Activated gamma-delta T cell (primary cell): Measurements from ENCODE around the gene CDKN2D.
"Not testable (repeated sequence)": the region's sequence is repeated elsewhere in the genome, so short reads cannot be mapped to it uniquely, and the experiment has no call there.

Experiments used
- DNase-seq: peaks from one replicate; lab custom pipeline; 2025; lab: John Stamatoyannopoulos, UW

The CDKN2D gene

DNA sequence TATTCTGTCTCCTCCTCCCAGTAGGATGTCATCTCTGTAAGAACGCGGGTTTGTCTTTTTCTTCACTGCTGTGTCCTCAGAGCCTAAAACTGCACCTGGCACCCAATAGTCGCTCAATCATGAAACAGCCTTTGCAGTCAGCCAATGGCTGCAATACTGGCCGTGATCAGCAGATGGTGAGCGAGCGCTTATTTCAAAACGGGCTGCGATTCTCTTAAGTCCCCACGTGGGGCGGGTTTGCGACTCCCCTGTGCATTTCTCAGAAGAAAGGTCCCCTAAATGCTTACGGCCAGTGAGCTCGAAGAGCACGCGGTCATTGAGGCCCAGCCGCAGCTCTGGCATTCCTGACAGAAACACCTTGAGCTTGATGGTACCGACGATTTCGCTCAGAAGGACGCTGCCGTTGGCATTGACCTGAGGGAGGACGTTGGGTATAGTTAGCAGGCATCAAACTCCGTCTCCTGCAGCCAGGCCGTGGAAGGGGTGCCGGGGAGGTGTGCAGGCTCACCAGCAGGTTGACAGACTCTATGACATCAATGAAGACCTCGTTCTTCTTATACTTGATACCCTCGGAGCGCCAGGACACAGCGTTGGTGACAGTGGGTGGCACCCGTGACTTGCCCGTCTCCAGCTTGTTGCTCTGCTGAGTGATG lies 12.3 kb upstream of the CDKN2D start:
- DNase-seq: no peak

GRCh38 chr19:10577951-10578350 lies 9.2 kb upstream of the CDKN2D start:
- no peak for DNase-seq

GRCh38 chr19:10575011-10575716 lies 6.4 kb upstream of the CDKN2D start:
- no peak for DNase-seq

GRCh38 chr19:10574462-10574861 lies 5.7 kb upstream of the CDKN2D start:
- DNase-seq: no peak

GRCh38 chr19:10573793-10574192 lies 5.0 kb upstream of the CDKN2D start:
- not testable (repeated sequence) for DNase-seq

GRCh38 chr19:10568062-10568825 lies 535 bp downstream of the CDKN2D start:
- DNase-seq: peak; percentile 62

DNA sequence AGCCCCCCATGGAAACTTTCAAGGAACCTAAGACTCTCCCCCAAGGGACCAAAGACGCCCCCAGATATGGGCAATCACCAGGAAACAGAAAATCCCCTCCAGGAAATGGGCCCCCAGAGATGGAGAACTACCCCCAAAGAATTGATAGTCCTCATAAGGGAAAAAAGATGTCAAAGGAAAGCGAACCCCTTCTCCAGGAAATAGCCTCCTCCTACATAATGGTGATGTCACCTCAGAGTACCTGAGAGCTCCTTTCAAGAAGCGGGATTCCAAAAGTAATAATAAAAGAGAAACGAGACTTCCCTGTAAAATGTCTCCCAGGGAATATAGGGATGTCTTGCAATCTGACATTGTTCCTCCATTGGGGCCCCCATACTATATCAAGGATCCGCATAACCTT lies 1.1 kb downstream of the CDKN2D start:
- DNase-seq: no peak

DNA sequence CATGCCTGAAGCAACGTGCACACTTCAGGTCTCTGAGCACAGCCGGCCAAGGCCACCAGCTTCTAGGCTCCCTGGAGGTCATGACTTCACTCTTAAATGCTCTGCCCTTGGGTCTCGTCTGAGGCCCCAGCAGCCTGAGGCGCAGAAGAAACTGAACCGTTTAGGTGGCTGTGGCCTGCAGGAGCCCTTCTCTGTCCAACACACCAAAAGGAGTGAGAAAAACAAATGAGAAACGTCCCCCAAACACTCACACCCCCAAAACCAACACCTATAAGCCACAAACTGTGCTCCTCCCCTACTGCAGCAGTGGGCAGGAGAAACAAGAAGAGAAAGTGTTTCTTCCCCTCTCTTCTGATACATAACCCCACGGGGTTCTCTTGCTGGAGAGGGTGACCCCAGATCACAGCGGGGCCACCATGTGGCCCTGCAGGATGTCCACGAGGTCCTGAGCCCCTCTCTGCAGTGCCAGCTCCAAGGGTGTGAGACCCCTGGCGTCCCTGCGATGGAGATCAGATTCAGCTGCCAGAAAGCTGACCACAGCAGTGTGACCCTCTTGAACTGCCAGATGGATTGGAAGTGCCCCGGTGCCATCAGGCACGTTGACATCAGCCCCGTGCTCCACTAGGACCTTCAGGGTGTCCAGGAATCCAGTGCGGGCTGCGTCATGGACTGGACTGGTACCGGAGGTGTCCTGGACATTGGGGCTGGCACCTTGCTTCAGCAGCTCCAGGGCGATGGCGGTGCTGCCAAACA lies 1.9 kb downstream of the CDKN2D start:
- no peak for DNase-seq

- DNase-seq: no peak
These were observed 2.4 kb downstream of the CDKN2D start for GRCh38 chr19:10566408-10566657.

- peak; percentile 93 for DNase-seq
These were observed 3.0 kb downstream of the CDKN2D start, which contains the start of gene KRI1 for GRCh38 chr19:10565567-10566407. Gene KRI1, minus strand, starts transcription at chr19:10566010. Its CDS starts 11 bp downstream, at chr19:10565999.

GRCh38 chr19:10565028-10565566 lies 3.7 kb downstream of the CDKN2D start:
- no peak for DNase-seq

DNA sequence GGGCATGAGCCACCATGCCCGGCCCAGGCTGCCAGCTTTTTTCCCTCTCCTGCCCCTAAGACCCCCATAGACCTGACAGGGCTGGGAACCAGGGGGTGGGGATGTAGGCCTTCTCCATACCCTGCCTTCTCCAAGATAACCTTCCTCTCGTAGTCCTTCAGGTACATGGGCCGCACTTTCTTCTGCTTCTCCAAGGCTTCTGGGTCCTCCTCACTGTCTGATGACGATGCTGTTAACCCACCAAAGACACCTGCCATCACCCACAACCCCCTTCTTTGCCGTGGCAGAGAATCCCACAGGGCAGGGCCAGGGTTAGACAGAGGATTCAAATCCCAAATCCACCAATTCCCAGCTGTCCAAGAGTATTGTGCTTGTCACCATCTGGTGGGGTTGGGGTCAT lies 6.2 kb downstream of the CDKN2D start:
- no peak for DNase-seq

GRCh38 chr19:10560154-10560553 lies 8.6 kb downstream of the CDKN2D start:
- DNase-seq: no peak

GRCh38 chr19:10557603-10558197 lies 11.1 kb downstream of the CDKN2D start:
- DNase-seq: no peak

DNA sequence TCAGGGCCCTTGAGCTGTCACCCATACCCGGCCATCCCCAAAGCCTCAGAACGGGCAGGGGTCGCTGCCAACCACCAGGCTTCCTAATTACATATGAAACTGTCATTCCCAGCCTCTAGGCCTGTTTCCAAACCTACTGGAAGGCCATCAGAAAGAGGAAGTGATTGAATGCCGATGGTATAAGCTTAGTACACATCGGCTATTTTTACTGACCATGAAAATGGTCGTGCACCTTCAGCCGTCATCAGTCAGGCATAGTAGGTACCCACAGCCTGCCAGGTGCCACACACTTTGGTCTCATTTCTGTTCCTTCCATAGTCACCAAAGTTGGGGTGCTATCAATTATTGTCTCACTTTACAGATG lies 13.2 kb downstream of the CDKN2D start:
- no peak for DNase-seq

- no peak for DNase-seq
These were observed 13.8 kb downstream of the CDKN2D start for GRCh38 chr19:10554760-10555609.

- peak; percentile 43 for DNase-seq
These were observed 14.8 kb downstream of the CDKN2D start for GRCh38 chr19:10553943-10554381.

DNA sequence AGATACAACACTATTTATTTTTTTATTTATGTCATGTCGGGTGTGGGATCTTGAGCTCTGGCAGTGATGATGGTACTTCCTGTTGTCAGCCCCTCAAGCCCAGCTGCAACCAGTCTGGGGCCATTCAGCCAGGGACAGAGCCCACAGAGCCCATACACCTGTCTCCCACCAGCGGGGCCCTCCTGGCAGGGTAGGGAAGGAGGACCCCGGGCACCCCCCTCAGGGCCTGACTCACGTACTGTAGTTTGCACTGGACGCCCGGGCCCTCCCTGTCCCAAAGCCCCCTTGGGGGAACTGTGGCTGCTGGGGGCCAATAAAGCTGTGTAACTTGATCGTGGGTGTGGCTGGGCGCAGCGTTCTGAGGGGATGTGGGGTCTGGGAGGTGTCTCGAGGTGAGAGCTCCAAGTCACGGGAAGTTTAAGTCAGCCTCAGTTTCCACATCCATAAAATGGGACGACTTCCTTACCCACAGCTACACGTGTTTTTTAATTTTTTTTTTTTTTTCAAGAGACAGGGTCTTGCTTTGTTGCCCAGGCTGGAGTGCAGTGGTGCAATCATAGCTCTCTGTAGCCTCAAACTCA lies 15.6 kb downstream of the CDKN2D start:
- no peak for DNase-seq

DNA sequence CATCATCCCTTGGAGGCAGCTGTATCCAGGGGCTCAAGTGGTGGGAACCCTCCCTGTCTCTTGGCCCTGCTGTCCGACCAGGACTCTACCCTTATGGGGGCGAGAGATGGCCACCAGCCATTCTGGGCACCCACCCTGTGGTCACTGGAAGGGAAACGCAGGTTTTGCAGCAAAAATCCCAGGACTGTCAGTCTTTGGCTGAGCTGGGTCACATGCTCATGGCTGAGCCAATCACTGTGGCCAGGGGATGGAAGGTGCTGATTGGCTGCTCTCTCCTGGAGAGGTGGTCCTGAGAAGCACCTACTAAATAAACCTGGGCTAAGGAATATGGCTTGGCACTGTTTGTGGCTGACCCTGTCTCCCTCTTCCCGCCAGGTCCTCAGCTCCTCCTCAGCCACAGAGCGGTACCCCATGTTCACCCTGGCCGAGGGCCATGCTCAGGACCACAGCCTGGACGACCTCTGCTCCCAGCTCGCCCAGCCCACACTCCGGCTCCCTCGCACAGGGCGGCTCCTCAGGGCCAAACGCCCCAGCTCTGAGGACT lies 16.2 kb downstream of the CDKN2D start:
- no peak for DNase-seq
